NCI-H1694 treated with DMSO at 0.1 percent for 48 hours (cell line): ENCODE measurements around the gene GNGT1.

Experiments used
- DNase-seq: peaks from one replicate; lab custom pipeline; 2025; lab: John Stamatoyannopoulos, UW

The GNGT1 gene

DNA sequence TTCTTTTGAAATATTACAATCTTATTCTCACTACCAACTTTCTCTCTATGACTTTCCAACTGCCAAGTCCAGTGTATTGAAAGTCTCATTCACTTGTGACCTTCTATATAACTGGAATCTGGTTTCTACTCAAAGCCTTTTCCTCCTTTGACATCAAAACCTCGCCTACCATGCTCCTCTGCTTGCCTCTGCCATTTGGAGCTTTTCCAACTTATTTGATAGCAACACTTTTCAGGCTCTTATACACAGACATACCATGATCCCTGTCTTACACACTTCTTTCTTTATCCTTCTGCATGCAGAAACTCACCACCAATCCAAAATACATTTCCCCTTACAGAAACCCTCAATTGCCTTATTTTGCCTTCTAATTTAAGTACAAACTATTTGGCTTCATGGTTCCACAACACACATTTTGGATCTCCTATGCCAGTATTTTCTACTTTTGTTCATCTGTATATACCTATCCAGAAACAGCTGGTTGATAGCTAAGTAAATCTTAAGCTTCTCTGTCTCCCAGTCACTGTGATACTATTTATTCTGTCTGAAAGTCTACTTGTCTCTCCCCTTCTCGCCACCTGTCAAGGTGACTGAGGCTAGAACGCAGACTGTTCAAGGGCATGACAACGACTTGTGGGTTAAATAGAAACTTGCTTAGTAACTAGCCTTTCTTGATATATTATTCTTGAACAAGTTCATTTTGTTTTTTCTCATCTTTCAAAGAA lies 37.6 kb downstream of the GNGT1 start:
- no peak for DNase-seq

DNA sequence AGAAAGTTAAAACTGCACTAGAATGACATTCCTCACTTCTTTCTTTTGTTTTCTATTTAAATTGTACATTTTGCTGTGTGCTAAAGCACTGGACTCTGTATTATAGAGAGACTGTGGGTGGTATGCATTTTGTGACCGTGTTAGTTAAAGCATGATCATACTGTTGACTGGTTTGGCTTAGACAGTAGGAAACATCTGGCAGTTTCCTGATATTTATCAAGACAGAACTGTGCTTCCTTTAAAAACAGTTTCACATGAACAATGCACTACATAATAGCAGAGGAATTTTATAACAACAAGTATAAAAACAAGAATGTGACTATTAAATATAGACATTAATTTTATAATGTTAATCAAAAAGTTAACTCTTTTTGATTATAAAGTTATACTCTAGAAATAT lies 38.3 kb downstream of the GNGT1 start:
- no peak for DNase-seq

DNA sequence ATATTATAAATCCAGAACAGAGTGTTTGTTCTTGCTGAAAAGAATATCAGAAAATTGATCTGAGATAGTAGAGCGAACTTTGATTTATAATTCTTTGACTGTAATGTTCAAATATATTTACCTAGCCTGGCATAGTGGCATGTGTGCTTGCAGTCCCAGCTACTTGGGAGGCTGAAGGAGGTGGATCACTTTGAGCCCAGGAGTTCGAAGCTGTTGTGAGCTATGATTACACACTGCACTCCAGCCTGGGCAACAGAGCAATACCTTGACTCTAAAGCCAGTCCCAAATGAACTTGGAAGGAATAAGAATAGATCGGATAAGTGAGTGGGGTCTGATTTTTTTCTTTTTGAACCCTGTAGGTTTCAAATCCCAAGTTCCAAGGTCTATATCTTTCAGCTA lies 38.7 kb downstream of the GNGT1 start:
- no peak for DNase-seq

DNA sequence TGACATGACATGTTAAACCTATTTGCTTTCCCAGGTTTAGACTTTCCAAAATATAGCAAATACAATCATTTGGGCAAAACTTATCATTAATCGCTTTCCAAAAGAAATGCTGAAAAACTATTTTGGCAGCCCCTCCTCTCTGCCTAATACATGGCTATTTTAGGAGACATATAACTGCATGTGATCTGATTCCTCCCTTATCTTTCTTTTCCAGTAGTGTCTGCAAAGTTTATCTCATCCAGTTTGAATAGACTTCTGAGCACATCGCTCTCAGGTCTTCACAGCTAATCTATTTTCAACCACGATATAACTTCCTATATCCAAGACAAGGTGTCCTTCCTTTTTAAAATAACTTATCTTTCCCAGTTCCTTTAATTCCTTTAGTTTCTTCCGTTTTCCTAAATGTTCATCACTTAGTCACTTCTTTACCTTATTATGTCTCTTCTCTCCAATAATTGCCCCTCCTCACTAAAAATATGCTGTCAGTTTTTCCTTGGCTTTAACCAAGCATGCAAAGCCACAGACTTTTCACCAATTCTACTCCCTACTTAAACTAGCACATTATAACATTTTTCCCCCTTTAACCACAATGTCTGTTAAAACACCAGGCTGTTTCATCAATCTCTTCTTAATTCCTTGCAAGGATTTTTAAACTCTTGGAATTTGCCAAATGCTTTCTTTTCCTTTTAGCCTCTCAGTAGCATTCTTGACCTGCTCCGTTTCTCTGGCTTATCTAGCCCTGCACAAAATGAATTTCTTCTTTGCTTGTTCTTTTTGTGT lies 39.6 kb downstream of the GNGT1 start:
- no peak for DNase-seq

DNA sequence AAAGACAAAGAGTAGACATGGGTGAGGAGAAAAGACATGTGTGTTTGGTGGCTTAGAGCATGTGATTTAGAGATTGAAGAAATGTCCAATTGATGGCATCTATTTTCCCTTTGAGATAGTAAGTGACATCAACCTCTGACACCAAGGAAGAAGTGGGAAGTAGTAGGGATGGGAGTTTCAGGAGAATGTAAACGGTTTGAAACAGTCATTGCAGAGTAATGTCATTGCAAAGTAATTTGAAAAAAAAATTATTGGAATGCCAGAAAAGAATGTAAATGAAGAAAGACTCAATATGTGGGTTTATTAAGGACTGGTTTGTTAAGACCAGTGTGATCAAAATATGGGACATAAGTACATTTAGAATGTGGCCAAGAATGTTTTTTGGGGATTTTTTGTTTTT lies 41.7 kb downstream of the GNGT1 start:
- no peak for DNase-seq

DNA sequence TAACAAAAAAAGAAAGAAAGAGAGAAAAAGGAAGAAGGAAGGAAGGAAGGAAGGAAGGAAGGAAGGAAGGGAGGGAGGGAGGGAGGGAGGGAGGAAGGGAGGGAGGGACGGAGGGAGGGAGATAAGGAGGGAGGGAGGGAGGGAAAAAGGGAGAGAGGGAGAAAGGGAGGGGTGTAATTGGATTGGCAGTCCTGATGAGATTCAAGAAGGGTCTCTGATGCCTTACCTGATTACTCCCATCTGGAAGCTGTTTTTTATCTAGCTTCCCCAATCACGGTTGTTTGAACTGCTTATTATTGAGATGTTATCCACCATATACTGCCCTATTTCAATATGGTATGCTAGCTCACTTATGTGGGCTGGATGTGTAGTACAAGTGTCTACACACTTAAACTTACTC lies 42.5 kb downstream of the GNGT1 start:
- no peak for DNase-seq

DNA sequence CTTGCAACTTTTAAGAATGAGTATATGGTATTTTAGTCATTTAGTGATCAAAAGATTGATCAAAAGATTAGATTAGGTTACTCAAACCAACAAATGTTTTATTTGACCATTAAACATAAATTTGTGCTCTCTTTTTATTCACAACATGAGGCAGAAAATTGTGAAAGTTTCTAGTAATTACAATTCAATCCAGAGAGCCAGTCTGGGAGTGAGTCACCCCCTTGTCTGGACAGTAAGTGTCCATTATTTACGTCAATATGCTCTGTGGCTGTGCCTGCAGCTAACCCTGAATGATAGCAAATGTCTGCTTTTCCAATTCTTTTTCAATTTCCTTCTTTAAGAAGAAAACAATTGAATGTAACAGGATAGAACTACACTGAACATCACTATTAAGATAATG lies 43.1 kb downstream of the GNGT1 start:
- DNase-seq: no peak

DNA sequence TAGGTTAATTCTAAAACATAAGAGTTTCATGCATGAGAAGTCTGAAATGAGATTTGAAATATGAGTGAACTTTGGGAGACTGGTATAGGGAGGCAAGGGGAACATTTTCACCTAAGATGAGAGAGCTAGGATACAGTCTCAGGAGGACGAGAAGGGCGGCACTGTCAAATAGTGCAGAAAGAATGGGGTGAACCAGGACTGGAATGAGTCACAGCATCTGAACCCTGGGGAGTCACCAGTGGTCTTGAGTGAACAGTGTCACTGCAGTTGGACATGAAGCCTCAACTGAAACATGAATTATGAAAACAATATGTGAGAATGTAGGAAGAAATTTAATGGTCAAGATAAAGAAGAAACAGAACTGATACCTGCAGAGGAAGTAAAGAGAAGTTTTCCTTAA lies 48.9 kb downstream of the GNGT1 start:
- no peak for DNase-seq

DNA sequence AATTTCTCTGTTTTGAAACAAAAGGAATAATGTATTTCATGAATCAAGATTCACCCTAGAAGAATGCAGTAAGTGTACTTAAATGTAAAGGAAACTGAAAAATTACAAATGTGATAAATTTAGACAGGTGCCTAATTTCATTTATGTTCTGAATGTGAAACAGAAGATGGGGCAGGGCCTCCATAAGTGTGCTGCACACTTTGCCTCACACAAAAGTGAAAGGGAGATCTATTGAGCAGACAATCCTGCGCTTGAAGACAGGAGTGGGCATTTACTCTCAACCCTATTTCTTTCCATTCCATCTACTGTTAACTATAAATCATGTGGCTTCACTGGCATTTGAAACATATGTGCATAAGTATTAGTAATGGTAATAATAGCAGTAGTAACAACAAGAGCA lies 51.4 kb downstream of the GNGT1 start:
- no peak for DNase-seq

DNA sequence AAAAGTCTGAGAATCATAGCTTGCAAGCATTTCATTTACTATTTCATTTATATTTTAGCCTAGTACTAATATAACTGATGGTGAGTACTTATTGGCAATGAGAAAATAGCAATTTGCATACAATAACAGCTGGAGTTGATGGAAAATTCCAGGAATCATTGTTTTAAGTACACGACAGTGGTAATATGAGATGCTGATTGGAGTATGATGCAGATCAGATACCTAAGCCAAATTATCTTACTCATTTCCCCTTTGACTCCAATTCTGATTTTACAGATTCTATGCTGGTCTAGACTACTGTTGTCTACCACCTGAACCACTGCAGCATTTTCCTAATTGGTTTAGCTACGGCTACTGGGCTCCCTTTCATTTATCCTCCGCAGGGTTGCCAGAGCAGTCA lies 51.8 kb downstream of the GNGT1 start:
- no peak for DNase-seq

DNA sequence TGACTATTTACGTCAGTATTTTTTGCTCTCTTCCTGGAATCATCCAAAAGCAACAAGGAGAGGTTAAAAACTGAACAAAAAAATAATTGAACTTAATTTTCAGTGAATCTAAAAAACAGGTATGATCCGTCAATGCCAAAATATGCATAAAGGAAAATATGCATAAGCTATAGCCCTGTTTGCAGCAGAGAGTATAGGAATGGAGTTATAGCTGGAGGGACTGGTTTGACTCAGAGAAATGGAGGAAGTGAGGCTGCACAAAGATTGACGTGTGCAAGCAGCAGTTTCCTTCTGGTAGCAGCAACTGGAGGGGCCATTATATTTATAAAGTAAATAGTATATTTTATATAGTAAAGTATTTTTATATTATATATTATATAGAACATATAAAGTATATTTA lies 52.3 kb downstream of the GNGT1 start:
- DNase-seq: no peak
